Measurements from ENCODE around the gene UCK2. TPM values are rescaled to one million over a fixed set of nuclear protein-coding genes. Genes with fewer than 3 reads are reported as not detected.

The UCK2 gene
- polyA plus RNA-seq, 2 of the 4 experiments (the other 2 are of a cell fraction): 72.4 to 98.9 TPM

DNA sequence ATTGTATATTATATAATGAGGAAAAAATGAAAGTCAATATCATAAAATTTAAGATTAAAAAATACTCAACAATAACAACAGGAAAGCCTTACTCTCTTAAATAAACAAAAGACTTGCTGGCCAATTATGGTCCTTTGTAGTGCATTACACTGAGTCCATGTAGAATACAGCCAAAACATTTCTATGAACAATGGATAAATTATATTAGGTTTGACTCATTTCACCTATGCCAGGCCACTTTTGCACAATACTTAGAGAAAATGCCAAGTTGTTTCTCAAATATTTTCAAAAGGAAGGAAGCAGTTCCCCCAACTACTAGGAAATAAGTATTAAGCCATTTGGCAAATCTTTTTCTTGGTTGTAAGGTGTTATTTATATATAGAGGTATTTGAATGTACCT is 19.8 kb upstream of the UCK2 start:
- POLR2A ChIA-PET: no interaction called here
- CTCF ChIA-PET: no interaction called here

DNA sequence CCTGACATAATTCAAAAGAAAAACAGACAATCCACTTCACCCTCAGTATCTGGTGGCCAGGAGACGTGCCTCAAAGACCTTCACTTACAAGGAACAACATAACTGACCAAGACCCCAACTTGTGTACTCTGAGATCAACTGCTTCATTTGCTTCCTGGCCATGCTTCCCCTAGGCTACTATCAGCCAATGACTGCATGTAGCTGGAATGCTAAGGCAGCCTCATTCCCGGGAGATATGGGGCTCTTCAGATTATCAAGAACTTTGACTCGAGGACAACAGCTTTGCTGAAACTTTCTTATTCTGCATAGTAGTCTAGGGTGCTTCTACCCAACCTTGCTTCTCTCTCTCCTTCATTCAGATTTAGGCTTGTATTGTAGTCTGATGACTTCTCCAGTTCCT is 11.7 kb upstream of the UCK2 start:
- H3K4me3 ChIP-seq: no peak overlapping the region
- WGBS (ENCODE audit: missing lambda C conversion rate): 27% methylated on average over 3 of the region's 3 CpGs
- no peak overlapping the region for H3K27ac ChIP-seq
- DNase-seq (ENCODE audit: low read depth in 1 of 2, low spot score in 1 of 2) (peak in 1 of 2 experiments; percentile 20), FAIRE-seq (no peak), ATAC-seq (peak; percentile 39 to 63; a peak in 4 of 6 replicates)
- no peaks in the 10 kb centered on the region for H3K9me3 ChIP-seq
- no peaks in the 10 kb centered on the region for H3K4me1 ChIP-seq
- ChIA-PET POLR2A (no interaction called here), CTCF (interaction anchor here (1.5 kb wide), 1 partner anchor 25 kb away, joined by 3 read pairs; no protein-coding TSS in a partner anchor)
- H3K4me2 ChIP-seq: no peak overlapping the region
- TF ChIP-seq ATOH8 (CRISPR knock-in tag; IDR thresholded peaks at IDR 0.05; ENCODE audit: low read depth) (no peak), CHD4 (IDR thresholded peaks at IDR 0.05; ENCODE audit: borderline replicate concordance) (no peak), CBX8 (IDR thresholded peaks at IDR 0.05) (no peak), HOXA7 (CRISPR knock-in tag; IDR thresholded peaks at IDR 0.05) (no peak), ZFP36 (IDR thresholded peaks at IDR 0.05; ENCODE audit: borderline replicate concordance, partially characterized antibody) (no peak), ESRRA (IDR thresholded peaks at IDR 0.05; ENCODE audit: borderline replicate concordance, low read length) (no peak), ZC3H11A (IDR thresholded peaks at IDR 0.05) (no peak), NFE2L2 (conservative IDR thresholded peaks at IDR 0.05; ENCODE audit: low read length) (no peak), MAFK (IDR thresholded peaks at IDR 0.05; ENCODE audit: partially characterized antibody) (no peak), HEYL (CRISPR knock-in tag; IDR thresholded peaks at IDR 0.05) (no peak), PBX3 (IDR thresholded peaks at IDR 0.05) (no peak), FOXS1 (CRISPR knock-in tag; IDR thresholded peaks at IDR 0.05) (no peak), RARB (CRISPR knock-in tag; IDR thresholded peaks at IDR 0.05) (no peak), EP300 (IDR thresholded peaks at IDR 0.05) (no peak)
- TF ChIP-seq, protein P1, sequence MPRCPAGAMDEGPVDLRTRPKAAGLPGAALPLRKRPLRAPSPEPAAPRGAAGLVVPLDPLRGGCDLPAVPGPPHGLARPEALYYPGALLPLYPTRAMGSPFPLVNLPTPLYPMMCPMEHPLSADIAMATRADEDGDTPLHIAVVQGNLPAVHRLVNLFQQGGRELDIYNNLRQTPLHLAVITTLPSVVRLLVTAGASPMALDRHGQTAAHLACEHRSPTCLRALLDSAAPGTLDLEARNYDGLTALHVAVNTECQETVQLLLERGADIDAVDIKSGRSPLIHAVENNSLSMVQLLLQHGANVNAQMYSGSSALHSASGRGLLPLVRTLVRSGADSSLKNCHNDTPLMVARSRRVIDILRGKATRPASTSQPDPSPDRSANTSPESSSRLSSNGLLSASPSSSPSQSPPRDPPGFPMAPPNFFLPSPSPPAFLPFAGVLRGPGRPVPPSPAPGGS (IDR thresholded peaks at IDR 0.05): no peak

More for the DNA sequence above, 19.8 kb upstream of the UCK2 start:
- ATAC-seq (no peak), DNase-seq (ENCODE audit: low read depth in 1 of 2, low spot score in 1 of 2) (no peak), FAIRE-seq (no peak)
- Histone ChIP-seq H3K4me2 (no peak overlapping the region), H3K27ac (no peak overlapping the region), H3K4me1 (no peaks in the 10 kb centered on the region), H3K4me3 (no peak overlapping the region), H3K9me3 (no peaks in the 10 kb centered on the region)
- TF ChIP-seq ZNF302 (CRISPR knock-in tag; IDR thresholded peaks at IDR 0.05) (no peak), KDM1A (IDR thresholded peaks at IDR 0.05; ENCODE audit: low read depth) (no peak), EHMT2 (IDR thresholded peaks at IDR 0.05; ENCODE audit: low read depth) (no peak), POLR2AphosphoS2 (conservative IDR thresholded peaks at IDR 0.05; ENCODE audit: low read length) (no peak), TP53 (CRISPR knock-in tag; IDR thresholded peaks at IDR 0.05) (no peak), MAZ (IDR thresholded peaks at IDR 0.05; ENCODE audit: borderline replicate concordance, low read depth, low read length) (no peak), ELK1 (IDR thresholded peaks at IDR 0.05; ENCODE audit: low read depth, low read length) (no peak), NFE2L2 (conservative IDR thresholded peaks at IDR 0.05; ENCODE audit: low read length) (no peak), RCOR1 (IDR thresholded peaks at IDR 0.05; ENCODE audit: low read depth, low read length) (no peak), KDM5A (IDR thresholded peaks at IDR 0.05) (no peak), CBX2 (IDR thresholded peaks at IDR 0.05; ENCODE audit: borderline replicate concordance, low read depth) (no peak), NR3C1 (IDR thresholded peaks at IDR 0.05) (no peak), HDAC2 (IDR thresholded peaks at IDR 0.05) (no peak)
- TF ChIP-seq, protein P2, sequence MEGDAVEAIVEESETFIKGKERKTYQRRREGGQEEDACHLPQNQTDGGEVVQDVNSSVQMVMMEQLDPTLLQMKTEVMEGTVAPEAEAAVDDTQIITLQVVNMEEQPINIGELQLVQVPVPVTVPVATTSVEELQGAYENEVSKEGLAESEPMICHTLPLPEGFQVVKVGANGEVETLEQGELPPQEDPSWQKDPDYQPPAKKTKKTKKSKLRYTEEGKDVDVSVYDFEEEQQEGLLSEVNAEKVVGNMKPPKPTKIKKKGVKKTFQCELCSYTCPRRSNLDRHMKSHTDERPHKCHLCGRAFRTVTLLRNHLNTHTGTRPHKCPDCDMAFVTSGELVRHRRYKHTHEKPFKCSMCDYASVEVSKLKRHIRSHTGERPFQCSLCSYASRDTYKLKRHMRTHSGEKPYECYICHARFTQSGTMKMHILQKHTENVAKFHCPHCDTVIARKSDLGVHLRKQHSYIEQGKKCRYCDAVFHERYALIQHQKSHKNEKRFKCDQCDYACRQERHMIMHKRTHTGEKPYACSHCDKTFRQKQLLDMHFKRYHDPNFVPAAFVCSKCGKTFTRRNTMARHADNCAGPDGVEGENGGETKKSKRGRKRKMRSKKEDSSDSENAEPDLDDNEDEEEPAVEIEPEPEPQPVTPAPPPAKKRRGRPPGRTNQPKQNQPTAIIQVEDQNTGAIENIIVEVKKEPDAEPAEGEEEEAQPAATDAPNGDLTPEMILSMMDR (IDR thresholded peaks at IDR 0.05): no peak

Measured in A549 (cell line).